ENCODE results near the gene EMP3.

DNA sequence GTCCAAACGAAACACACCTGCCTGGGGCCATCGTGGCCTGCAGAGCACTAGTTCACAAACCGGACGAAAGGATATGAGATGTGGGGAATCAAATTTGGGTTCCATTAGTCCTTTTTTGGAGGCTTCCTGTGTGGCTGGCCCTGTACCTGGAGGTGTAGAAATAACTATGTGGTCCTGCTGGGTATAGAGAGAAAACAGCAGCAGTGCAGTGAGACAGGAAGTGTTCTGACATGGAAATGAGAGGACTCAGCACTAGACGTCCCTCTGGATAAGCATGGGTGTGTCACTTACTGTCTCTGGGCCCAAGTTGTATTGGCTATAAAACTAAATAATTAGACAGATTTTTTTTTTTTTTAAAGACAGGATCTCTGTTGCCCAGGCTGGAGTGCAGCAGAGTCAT, 53.7 kb downstream of the EMP3 start:
- TF ChIP-seq E2F1 (CRISPR knock-in tag; IDR thresholded peaks at IDR 0.05) (no peak), CTCF (IDR thresholded peaks at IDR 0.05) (no peak), E2F5 (CRISPR knock-in tag; IDR thresholded peaks at IDR 0.05) (no peak), ZNF423 (CRISPR knock-in tag; IDR thresholded peaks at IDR 0.05) (no peak), PREB (CRISPR knock-in tag; IDR thresholded peaks at IDR 0.05; ENCODE audit: borderline replicate concordance) (no peak), MAX (CRISPR knock-in tag; IDR thresholded peaks at IDR 0.05) (no peak), ZNF232 (CRISPR knock-in tag; IDR thresholded peaks at IDR 0.05) (no peak), SP1 (CRISPR knock-in tag; conservative IDR thresholded peaks at IDR 0.05) (no peak), ESRRA (CRISPR knock-in tag; IDR thresholded peaks at IDR 0.05; ENCODE audit: borderline replicate concordance) (no peak), NFYB (CRISPR knock-in tag; conservative IDR thresholded peaks at IDR 0.05; ENCODE audit: low read depth) (no peak), ATF2 (CRISPR knock-in tag; IDR thresholded peaks at IDR 0.05; ENCODE audit: borderline replicate concordance, low read depth) (no peak), ZNF512 (CRISPR knock-in tag; IDR thresholded peaks at IDR 0.05; ENCODE audit: borderline replicate concordance) (no peak)
- TF ChIP-seq, protein P1, sequence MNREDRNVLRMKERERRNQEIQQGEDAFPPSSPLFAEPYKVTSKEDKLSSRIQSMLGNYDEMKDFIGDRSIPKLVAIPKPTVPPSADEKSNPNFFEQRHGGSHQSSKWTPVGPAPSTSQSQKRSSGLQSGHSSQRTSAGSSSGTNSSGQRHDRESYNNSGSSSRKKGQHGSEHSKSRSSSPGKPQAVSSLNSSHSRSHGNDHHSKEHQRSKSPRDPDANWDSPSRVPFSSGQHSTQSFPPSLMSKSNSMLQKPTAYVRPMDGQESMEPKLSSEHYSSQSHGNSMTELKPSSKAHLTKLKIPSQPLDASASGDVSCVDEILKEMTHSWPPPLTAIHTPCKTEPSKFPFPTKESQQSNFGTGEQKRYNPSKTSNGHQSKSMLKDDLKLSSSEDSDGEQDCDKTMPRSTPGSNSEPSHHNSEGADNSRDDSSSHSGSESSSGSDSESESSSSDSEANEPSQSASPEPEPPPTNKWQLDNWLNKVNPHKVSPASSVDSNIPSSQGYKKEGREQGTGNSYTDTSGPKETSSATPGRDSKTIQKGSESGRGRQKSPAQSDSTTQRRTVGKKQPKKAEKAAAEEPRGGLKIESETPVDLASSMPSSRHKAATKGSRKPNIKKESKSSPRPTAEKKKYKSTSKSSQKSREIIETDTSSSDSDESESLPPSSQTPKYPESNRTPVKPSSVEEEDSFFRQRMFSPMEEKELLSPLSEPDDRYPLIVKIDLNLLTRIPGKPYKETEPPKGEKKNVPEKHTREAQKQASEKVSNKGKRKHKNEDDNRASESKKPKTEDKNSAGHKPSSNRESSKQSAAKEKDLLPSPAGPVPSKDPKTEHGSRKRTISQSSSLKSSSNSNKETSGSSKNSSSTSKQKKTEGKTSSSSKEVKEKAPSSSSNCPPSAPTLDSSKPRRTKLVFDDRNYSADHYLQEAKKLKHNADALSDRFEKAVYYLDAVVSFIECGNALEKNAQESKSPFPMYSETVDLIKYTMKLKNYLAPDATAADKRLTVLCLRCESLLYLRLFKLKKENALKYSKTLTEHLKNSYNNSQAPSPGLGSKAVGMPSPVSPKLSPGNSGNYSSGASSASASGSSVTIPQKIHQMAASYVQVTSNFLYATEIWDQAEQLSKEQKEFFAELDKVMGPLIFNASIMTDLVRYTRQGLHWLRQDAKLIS (CRISPR knock-in tag; IDR thresholded peaks at IDR 0.05; ENCODE audit: borderline replicate concordance): no peak
- TF ChIP-seq, protein P2, sequence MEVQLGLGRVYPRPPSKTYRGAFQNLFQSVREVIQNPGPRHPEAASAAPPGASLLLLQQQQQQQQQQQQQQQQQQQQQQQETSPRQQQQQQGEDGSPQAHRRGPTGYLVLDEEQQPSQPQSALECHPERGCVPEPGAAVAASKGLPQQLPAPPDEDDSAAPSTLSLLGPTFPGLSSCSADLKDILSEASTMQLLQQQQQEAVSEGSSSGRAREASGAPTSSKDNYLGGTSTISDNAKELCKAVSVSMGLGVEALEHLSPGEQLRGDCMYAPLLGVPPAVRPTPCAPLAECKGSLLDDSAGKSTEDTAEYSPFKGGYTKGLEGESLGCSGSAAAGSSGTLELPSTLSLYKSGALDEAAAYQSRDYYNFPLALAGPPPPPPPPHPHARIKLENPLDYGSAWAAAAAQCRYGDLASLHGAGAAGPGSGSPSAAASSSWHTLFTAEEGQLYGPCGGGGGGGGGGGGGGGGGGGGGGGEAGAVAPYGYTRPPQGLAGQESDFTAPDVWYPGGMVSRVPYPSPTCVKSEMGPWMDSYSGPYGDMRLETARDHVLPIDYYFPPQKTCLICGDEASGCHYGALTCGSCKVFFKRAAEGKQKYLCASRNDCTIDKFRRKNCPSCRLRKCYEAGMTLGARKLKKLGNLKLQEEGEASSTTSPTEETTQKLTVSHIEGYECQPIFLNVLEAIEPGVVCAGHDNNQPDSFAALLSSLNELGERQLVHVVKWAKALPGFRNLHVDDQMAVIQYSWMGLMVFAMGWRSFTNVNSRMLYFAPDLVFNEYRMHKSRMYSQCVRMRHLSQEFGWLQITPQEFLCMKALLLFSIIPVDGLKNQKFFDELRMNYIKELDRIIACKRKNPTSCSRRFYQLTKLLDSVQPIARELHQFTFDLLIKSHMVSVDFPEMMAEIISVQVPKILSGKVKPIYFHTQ (CRISPR knock-in tag; IDR thresholded peaks at IDR 0.05): no peak

Data from WTC11 (cell line).